Vagina (tissue), 2 donors: ENCODE data around the gene SLC34A3. TPM values are rescaled to one million over a fixed set of nuclear protein-coding genes. Genes with fewer than 3 reads are reported as not detected.

Source experiments
- DNase-seq, 2 donors: peaks; one replicate each; pipeline ENCODE4 v3.0.0-alpha.2; 2017; ENCODE audit errors: extremely low spot score in 2 of 2
- H3K27ac ChIP-seq: fragments of 200-600 bp; sonication (generic); one replicate; pipeline ENCODE4 v1.5.1; 2019
- H3K27me3 ChIP-seq: fragments of 200-600 bp; sonication (generic); one replicate; pipeline ENCODE4 v1.5.1; 2019
- H3K36me3 ChIP-seq, 2 donors: fragments of 200-600 bp; sonication (generic); one replicate each; pipeline ENCODE4 v1.5.1; 2017 to 2019
- H3K4me1 ChIP-seq: fragments of 200-600 bp; sonication (generic); one replicate; pipeline ENCODE4 v1.5.1; 2019
- H3K4me3 ChIP-seq, 2 donors: fragments of 200-600 bp; sonication (generic); 1 replicate in 1 of 2; 2 replicates in 1 of 2; pipeline ENCODE4 v1.5.1; 2016 to 2019
- H3K9me3 ChIP-seq: fragments of 200-600 bp; sonication (generic); one replicate; pipeline ENCODE4 v1.5.1; 2019
- CTCF ChIP-seq, 3 experiments: fragments of 450-650 bp in 2 of 3; fragments of 200-600 bp in 1 of 3; sonication (generic) in 1 of 3; IDR thresholded peaks; one replicate each; pipeline ENCODE4 v1.5.1; 2017 to 2019; ENCODE audit warnings: antibody characterized with exemption in 3 of 3, mild to moderate bottlenecking in 2 of 3, moderate library complexity in 2 of 3
- POLR2A ChIP-seq, 2 donors: fragments of 450-650 bp; IDR thresholded peaks; one replicate each; pipeline ENCODE4 v1.6.1; 2017; ENCODE audit warnings: antibody characterized with exemption in 2 of 2, mild to moderate bottlenecking in 2 of 2, moderate library complexity in 2 of 2
- POLR2AphosphoS5 ChIP-seq, 2 donors: sonication (generic); formaldehyde crosslinking; IDR thresholded peaks; one replicate each; pipeline ENCODE4 v1.9.0; 2017; ENCODE audit warnings: antibody characterized with exemption in 2 of 2, mild to moderate bottlenecking in 2 of 2, low read depth in 1 of 2; ENCODE audit not compliant: insufficient read depth in 1 of 2
- intact Hi-C: fragments of 100-400 bp; cut with DNase I; formaldehyde crosslinking; loops from one replicate; pipeline ENCODE4 v1.15.1; 2023
- total RNA-seq: library from RNA; depleted of rRNA; stranded (reverse); fragments of >200 nt; gene quantifications from one replicate; pipeline ENCODE4 v1.2.3, GENCODE V29; 2016

The SLC34A3 gene
- total RNA-seq, 1 donor from 2014 or later: not detected

- intact Hi-C loops: no loop called here
- DNase-seq: no peak
- no peak overlapping the region for H3K4me3 ChIP-seq
- H3K4me1 ChIP-seq: peaks cover 12% of the 10 kb centered on the region
- H3K36me3 ChIP-seq: peaks cover 0 to 40% of the 10 kb centered on the region in 2 donors
- TF ChIP-seq POLR2A (IDR thresholded peaks at IDR 0.05): no peak
- no peak for TF ChIP-seq POLR2AphosphoS5 (IDR thresholded peaks at IDR 0.05; ENCODE audit: insufficient read depth in 1 of 2, low read depth in 1 of 2)
- TF ChIP-seq CTCF (IDR thresholded peaks at IDR 0.05): no peak
- H3K27ac ChIP-seq: no peak overlapping the region
- no peaks in the 10 kb centered on the region for H3K9me3 ChIP-seq
- no peaks in the 10 kb centered on the region for H3K27me3 ChIP-seq
Measured at GRCh38 chr9:137266162-137266527, 35.4 kb downstream of the SLC34A3 start.

GRCh38 chr9:137266585-137267453, 36.1 kb downstream of the SLC34A3 start:
- Histone ChIP-seq H3K4me3 (no peak overlapping the region), H3K27ac (no peak overlapping the region), H3K9me3 (no peaks in the 10 kb centered on the region), H3K36me3 (peaks cover 0 to 40% of the 10 kb centered on the region in 2 donors), H3K4me1 (peaks cover 12% of the 10 kb centered on the region), H3K27me3 (no peaks in the 10 kb centered on the region)
- intact Hi-C loops: no loop called here
- DNase-seq: peak in 1 of 2 donors; percentile 60
- TF ChIP-seq POLR2AphosphoS5 (IDR thresholded peaks at IDR 0.05; ENCODE audit: insufficient read depth in 1 of 2, low read depth in 1 of 2): no peak
- TF ChIP-seq CTCF (IDR thresholded peaks at IDR 0.05): no peak
- no peak for TF ChIP-seq POLR2A (IDR thresholded peaks at IDR 0.05)

GRCh38 chr9:137267933-137268355, 37.2 kb downstream of the SLC34A3 start:
- Histone ChIP-seq H3K4me1 (peaks cover 12% of the 10 kb centered on the region), H3K9me3 (no peaks in the 10 kb centered on the region), H3K4me3 (no peak overlapping the region), H3K27ac (no peak overlapping the region), H3K27me3 (no peaks in the 10 kb centered on the region), H3K36me3 (peaks cover 0 to 51% of the 10 kb centered on the region in 2 donors)
- intact Hi-C loops: no loop called here
- TF ChIP-seq POLR2AphosphoS5 (IDR thresholded peaks at IDR 0.05; ENCODE audit: insufficient read depth in 1 of 2, low read depth in 1 of 2): no peak
- no peak for TF ChIP-seq POLR2A (IDR thresholded peaks at IDR 0.05)
- no peak for TF ChIP-seq CTCF (IDR thresholded peaks at IDR 0.05)
- DNase-seq: peak in 1 of 2 donors; percentile 65

- no peaks in the 10 kb centered on the region for H3K27me3 ChIP-seq
- intact Hi-C loops: no loop called here
- no peaks in the 10 kb centered on the region for H3K9me3 ChIP-seq
- TF ChIP-seq POLR2AphosphoS5 (IDR thresholded peaks at IDR 0.05; ENCODE audit: insufficient read depth in 1 of 2, low read depth in 1 of 2): no peak
- TF ChIP-seq POLR2A (IDR thresholded peaks at IDR 0.05): no peak
- TF ChIP-seq CTCF (IDR thresholded peaks at IDR 0.05): no peak
- H3K36me3 ChIP-seq: peaks cover 0 to 44% of the 10 kb centered on the region in 2 donors
- no peak overlapping the region for H3K4me3 ChIP-seq
- H3K27ac ChIP-seq: no peak overlapping the region
- no peak for DNase-seq
- H3K4me1 ChIP-seq: peaks cover 12% of the 10 kb centered on the region
Measured at GRCh38 chr9:137268538-137269201, 38.0 kb downstream of the SLC34A3 start.
